ENCODE results near the gene MINAR1.

The MINAR1 gene

DNA sequence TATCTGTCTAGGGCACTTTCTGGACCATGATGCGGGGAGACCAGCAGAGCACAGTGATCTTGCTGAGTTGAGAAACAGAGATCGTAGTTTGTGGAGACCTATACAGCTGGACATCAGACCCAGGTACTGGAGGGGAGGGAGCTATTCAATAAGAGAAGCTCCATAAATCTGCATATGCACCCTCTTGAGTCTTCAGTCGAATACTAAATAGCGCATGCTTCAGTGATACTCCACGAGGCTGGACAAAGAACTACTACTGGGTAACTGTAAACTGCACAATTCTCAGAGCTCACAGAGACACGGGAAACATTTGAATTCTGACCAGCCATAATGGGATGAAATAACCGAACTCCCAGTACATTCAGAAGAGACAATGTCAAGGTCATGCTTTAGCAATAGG lies 49.7 kb downstream of the MINAR1 start:
- ChIA-PET POLR2A (interaction anchor here (0.7 kb wide), 1 partner anchor 16 kb away, joined by 3 read pairs; no protein-coding TSS in a partner anchor), CTCF (no interaction called here)
- DNase-seq: no peak
- H3K9me3 ChIP-seq (ENCODE audit: control extremely low read depth in 1 of 5, control insufficient read depth in 4 of 5, insufficient read depth in 2 of 5, low read depth in 1 of 5, low read length in 4 of 5): no peaks in the 10 kb centered on the region
- WGBS (ENCODE audit: insufficient coverage): 93% methylated on average over 7 of the region's 7 CpGs
- H3K27me3 ChIP-seq (replicated peaks in 2 of 5; ENCODE audit: control insufficient read depth in 4 of 5, insufficient read depth in 5 of 5, low read length in 4 of 5): peaks cover 0 to 3% (median 0%) of the 10 kb centered on the region in 5 experiments
- H3K27ac ChIP-seq (ENCODE audit: insufficient read depth in 1 of 2, low read depth in 1 of 2, low read length in 2 of 2, poor library complexity in 1 of 2, severe bottlenecking in 2 of 2): no peak overlapping the region
- H3K36me3 ChIP-seq (ENCODE audit: control insufficient read depth in 4 of 4, insufficient read depth in 4 of 4, low read length in 3 of 4): no peaks in the 10 kb centered on the region
- no peak overlapping the region for H3K4me3 ChIP-seq (ENCODE audit: control insufficient read depth in 1 of 7, extremely low read depth in 1 of 7, insufficient read depth in 4 of 7, low read depth in 2 of 7, low read length in 6 of 7)
- H3K4me1 ChIP-seq (ENCODE audit: control extremely low read depth in 1 of 4, control insufficient read depth in 4 of 4, insufficient read depth in 4 of 4, low read length in 3 of 4): no peaks in the 10 kb centered on the region
